ENCODE data around the gene ERAS. TPM values are rescaled to one million over a fixed set of nuclear protein-coding genes. Genes with fewer than 3 reads are reported as not detected.
"Not testable (repeated sequence)": the region's sequence is repeated elsewhere in the genome, so short reads cannot be mapped to it uniquely, and the experiment has no call there.

ERAS gene
- total RNA-seq, 1 donor = not detected

- no peak for DNase-seq (ENCODE audit: low read depth)
- no peak overlapping the region for H3K4me3 ChIP-seq (ENCODE audit: low read depth, low read length)
- no peak for TF ChIP-seq CTCF (IDR thresholded peaks at IDR 0.05; ENCODE audit: insufficient read depth, low read depth, low read length)
These were observed 20.2 kb upstream of the ERAS start for GRCh38 chrX:48806081-48806480.

- no peak overlapping the region for H3K4me3 ChIP-seq (ENCODE audit: low read depth, low read length)
- TF ChIP-seq CTCF (IDR thresholded peaks at IDR 0.05; ENCODE audit: insufficient read depth, low read depth, low read length) = no peak
- DNase-seq (ENCODE audit: low read depth) = no peak
These were observed 12.7 kb upstream of the ERAS start for GRCh38 chrX:48813644-48814043.

- no peak overlapping the region for H3K4me3 ChIP-seq (ENCODE audit: low read depth, low read length)
- no peak for DNase-seq (ENCODE audit: low read depth)
- no peak for TF ChIP-seq CTCF (IDR thresholded peaks at IDR 0.05; ENCODE audit: insufficient read depth, low read depth, low read length)
These were observed 11.6 kb upstream of the ERAS start for GRCh38 chrX:48814722-48815121.

GRCh38 chrX:48815266-48815665 is 11.0 kb upstream of the ERAS start:
- no peak for TF ChIP-seq CTCF (IDR thresholded peaks at IDR 0.05; ENCODE audit: insufficient read depth, low read depth, low read length)
- no peak overlapping the region for H3K4me3 ChIP-seq (ENCODE audit: low read depth, low read length)
- DNase-seq (ENCODE audit: low read depth) = no peak

GRCh38 chrX:48816014-48816810 is 10.1 kb upstream of the ERAS start:
- no peak for DNase-seq (ENCODE audit: low read depth)
- no peak for TF ChIP-seq CTCF (IDR thresholded peaks at IDR 0.05; ENCODE audit: insufficient read depth, low read depth, low read length)
- H3K4me3 ChIP-seq (ENCODE audit: low read depth, low read length) = no peak overlapping the region

- no peak for TF ChIP-seq CTCF (IDR thresholded peaks at IDR 0.05; ENCODE audit: insufficient read depth, low read depth, low read length)
- no peak overlapping the region for H3K4me3 ChIP-seq (ENCODE audit: low read depth, low read length)
- DNase-seq (ENCODE audit: low read depth) = no peak
These were observed 8.2 kb upstream of the ERAS start for GRCh38 chrX:48818098-48818497.

- TF ChIP-seq CTCF (IDR thresholded peaks at IDR 0.05; ENCODE audit: insufficient read depth, low read depth, low read length) = no peak
These were observed 7.4 kb upstream of the ERAS start for GRCh38 chrX:48818866-48819265.

GRCh38 chrX:48819394-48819793 is 6.9 kb upstream of the ERAS start:
- H3K4me3 ChIP-seq (ENCODE audit: low read depth, low read length) = not testable (repeated sequence)

More at GRCh38 chrX:48818866-48819265, 7.4 kb upstream of the ERAS start:
- no peak for DNase-seq (ENCODE audit: low read depth)
- no peak overlapping the region for H3K4me3 ChIP-seq (ENCODE audit: low read depth, low read length)

More at GRCh38 chrX:48819394-48819793, 6.9 kb upstream of the ERAS start:
- DNase-seq (ENCODE audit: low read depth) = not testable (repeated sequence)

Measured in fibroblast of villous mesenchyme (primary cell).